ENCODE results near the gene SLC66A2.

DNA sequence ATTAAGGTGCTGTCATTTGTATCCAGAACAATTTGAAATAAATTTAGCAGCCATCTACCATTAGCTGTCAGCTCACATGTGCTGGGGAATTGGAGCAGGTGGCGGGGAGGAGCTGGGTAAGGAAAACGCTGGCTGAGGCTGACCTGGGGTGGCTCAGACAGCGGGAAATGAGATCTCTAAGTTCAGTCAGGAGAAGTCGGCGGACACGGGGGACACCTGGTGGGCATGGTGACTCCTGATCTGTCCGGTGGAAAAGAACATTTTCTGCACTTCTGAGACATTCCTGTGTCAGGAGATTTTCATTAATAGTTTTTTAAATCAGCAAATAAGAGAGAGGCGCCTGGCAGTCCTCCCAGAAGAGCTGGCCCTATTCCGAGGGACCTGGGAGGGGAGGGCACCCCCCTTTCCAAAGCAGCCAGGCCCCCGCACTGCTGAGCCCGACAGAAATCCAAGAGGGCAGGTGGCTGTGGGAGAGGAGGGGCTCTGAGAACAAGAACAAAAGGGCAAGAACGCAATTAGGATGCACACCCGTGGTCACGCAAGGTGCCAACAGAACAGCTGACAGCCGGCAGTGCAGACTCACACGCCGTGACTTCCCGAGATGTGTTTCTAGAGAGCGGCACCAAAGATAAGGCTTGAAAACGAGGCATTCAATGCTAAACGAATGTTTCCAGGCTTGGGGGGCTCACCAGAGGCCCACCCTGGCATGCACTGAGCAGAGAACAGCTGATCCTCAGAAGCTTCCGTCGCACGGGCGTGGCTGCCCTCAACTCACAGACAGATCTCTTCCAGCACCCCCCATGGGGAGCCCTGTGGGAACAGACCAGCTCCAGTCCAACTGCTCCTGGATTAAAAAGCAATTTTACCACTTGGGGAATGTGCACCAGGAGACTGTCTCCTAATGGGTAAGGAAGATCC lies 26.4 kb downstream of the SLC66A2 start:
- TF ChIP-seq, protein P1, sequence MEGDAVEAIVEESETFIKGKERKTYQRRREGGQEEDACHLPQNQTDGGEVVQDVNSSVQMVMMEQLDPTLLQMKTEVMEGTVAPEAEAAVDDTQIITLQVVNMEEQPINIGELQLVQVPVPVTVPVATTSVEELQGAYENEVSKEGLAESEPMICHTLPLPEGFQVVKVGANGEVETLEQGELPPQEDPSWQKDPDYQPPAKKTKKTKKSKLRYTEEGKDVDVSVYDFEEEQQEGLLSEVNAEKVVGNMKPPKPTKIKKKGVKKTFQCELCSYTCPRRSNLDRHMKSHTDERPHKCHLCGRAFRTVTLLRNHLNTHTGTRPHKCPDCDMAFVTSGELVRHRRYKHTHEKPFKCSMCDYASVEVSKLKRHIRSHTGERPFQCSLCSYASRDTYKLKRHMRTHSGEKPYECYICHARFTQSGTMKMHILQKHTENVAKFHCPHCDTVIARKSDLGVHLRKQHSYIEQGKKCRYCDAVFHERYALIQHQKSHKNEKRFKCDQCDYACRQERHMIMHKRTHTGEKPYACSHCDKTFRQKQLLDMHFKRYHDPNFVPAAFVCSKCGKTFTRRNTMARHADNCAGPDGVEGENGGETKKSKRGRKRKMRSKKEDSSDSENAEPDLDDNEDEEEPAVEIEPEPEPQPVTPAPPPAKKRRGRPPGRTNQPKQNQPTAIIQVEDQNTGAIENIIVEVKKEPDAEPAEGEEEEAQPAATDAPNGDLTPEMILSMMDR (IDR thresholded peaks at IDR 0.05): no peak
- TF ChIP-seq POLR2A (IDR thresholded peaks at IDR 0.05): no peak
